ENCODE data around the gene TTLL5.

GRCh38 chr14:75705014-75705413, 44.0 kb downstream of the TTLL5 start:
- TF ChIP-seq POLR2AphosphoS5 (IDR thresholded peaks at IDR 0.05): no peak
- TF ChIP-seq CTCF (IDR thresholded peaks at IDR 0.05): no peak
- no peak for TF ChIP-seq POLR2A (IDR thresholded peaks at IDR 0.05)
